Suppressor macrophage (primary cell): Measurements from ENCODE around the gene TUG1.

ENCODE experiments used
- DNase-seq, 4 experiments: peaks; one replicate each; pipeline ENCODE4 v3.0.0-alpha.2; 2020 to 2022

TUG1 gene

DNA sequence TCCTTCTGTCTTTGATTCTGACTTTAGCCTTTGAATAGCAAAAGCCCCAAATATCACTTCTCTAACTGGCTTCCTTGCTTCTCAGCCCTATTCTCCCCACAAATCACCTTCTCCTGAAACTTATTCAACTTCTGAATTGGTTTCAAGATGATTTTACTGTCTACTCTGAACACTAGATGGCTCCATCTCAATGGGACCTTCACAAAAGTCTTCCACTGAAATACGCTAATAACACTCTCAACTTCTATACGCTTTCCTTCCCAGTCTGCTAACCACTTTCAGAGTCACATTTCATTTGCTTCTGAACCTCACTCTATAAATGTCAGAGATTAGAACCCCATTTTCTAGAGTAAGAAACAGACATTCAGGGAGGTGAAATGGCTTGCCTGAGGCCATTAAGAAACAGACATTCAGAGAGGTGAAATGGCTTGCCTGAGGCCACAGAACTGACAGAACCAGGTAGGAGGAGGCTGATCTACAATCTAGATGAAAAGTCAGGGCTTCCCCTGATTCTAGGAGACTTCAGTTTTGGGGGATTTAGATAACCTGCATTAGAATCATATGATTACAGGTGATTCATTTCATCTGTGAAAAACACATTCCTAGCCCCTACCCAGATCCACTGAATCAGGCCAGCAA lies 21.1 kb upstream of the TUG1 start:
- DNase-seq = peak; percentile 9 to 63 (median 34)

DNA sequence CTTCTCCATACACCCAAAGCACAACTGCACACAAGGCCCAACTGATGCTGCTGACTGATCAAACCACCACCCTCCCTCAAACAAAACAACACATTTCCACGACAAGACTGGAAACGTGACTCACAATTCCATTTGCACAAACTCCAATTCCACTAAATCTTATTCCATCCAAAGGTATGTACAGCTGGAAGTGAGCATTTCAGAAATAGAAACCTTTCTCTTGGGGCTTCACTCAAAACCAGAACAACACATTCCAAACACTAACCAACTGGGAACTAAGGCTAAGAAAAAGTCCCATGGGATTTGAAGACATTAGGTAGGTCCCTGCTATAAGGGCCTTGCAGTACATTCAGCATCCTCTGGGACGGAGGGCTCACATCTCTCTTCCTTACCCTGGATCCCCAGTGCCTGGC lies 20.1 kb upstream of the TUG1 start:
- no peak for DNase-seq

DNA sequence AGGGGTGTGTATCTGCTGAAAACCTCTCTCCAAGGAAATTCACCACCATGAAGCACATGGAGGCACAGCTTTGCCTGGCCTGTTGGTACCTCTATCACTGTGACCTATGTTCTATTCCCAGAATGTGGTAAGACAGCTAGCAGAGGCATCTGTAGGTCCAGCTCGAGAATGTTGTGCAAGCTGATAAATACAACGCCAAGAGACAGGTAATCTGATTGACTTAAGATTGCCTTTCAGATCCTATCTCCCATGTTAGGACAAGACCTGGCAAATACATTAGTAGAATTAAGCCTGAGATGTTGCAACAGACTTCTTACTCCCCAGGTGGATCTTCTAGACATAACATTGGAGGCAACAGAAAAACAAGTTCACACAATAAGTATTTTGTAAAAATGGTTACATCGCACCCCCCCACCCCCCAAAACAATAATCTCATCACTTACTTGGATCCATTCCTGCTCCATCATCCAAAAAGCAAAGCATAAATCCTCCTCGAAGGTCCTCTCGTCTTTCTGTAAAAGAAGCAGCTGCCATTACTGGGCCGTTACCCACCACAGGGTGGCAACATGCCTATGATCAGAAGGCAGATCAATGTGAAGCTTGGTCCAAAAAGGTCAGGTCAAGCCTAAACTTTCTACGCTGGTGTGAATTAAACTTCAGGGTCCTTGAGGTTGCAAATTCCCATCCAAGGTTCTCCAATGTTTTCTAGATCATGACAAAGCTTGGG lies 19.0 kb upstream of the TUG1 start:
- DNase-seq = no peak

DNA sequence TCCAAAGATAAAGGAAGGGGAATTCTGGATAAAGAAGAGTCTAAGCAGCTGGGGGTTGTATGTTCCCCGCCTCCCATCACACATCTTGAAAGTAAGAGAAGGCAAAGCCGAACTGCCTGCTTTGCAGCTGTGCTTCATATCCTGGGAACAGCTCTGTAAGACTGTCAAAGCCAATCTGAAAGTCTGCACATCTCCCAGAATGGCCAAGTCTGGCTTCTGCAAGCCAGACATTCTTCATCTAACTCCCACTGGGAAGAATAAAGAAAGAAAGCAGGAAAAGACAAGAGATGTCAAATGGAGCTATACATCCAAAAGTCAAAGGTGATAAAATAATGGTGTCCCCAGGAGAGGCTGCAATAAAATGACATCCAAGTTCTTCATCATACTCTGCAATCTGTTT lies 15.9 kb upstream of the TUG1 start:
- DNase-seq = no peak

DNA sequence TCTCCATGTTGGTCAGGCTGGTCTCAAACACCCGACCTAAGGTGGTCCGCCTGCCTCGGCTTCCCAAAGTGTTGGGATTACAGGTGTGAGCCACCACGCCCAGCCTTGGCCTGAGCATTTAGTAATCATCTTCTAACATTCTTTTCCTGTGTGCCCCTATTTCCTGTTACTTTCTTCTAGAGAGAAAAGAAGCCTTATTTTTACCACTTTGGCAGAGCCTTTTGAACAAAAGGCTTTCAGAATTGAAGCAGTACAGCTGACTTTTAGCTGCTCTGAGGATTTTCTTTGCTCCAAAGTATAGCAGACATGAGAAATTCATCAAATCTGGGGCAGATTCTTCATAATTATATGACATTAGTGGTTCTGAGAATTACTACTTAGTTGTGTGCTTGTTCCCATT lies 13.9 kb upstream of the TUG1 start:
- no peak for DNase-seq

DNA sequence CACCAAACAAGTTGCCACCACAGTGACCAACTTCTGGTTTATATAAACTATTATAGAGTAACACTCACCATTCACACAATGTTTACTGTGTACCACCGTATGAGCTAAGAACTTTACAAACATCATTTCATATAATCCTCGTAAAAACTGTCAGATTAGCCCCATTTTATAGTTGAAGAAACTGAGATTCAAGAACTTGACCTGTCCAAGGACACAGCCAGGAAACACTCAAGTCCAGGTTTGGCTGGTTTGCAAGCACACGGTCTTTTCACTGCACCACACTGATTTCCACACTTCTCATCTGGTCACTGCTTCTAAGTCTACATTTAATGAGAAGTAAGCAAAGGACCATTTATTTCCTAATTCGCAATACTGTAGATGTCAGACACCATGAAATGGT lies 4.2 kb upstream of the TUG1 start:
- DNase-seq = no peak

DNA sequence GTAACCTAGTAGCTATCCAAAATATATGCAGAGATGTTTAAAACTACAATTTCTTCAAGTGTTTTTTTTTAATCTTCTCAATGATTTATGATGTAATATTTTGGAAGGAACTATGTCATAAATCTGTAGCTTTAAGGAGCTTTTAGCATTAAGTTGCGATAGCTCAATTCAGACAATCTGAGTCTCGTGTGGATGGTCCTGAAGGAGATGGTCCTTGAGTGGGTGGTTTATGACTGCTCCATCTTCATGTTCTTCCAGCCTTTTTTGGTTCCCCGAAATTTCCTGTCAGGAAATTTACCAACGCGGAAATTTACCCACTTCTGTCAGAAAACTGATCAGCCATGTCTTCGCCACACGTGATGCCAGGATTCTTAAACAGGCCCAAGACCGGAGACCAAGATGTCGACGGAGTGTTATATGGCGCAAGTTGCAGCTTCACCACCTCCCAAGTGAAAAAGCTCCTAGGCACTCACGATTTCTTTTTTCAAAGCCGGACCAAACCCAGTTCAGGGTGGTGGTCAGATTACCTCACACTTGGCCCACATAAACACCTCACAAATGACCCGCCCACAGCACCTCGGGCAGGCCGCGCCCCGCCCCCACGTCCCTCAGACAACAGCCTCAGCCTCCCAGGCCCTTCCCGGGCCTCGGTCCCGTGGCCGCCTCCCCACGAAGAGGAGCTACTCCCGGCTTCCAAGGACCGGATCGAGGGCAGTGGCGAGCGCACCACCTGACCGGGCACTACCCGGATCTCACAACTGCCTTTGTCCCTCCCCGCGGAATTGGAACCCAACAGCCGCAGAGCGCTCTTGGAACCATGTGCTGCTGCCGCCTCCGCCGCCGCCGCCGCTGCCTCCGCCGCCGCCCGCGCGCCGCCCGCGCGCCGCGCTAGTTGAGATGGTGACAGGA lies 796 bp upstream of the TUG1 start, which contains the start of gene MORC2:
TSS of gene MORC2 (minus strand) at position 760 of the 909 bp plus-strand sequence. CDS start 885 bp downstream, outside the sequence.
- DNase-seq = peak in 1 of 4 experiments; percentile 39

DNA sequence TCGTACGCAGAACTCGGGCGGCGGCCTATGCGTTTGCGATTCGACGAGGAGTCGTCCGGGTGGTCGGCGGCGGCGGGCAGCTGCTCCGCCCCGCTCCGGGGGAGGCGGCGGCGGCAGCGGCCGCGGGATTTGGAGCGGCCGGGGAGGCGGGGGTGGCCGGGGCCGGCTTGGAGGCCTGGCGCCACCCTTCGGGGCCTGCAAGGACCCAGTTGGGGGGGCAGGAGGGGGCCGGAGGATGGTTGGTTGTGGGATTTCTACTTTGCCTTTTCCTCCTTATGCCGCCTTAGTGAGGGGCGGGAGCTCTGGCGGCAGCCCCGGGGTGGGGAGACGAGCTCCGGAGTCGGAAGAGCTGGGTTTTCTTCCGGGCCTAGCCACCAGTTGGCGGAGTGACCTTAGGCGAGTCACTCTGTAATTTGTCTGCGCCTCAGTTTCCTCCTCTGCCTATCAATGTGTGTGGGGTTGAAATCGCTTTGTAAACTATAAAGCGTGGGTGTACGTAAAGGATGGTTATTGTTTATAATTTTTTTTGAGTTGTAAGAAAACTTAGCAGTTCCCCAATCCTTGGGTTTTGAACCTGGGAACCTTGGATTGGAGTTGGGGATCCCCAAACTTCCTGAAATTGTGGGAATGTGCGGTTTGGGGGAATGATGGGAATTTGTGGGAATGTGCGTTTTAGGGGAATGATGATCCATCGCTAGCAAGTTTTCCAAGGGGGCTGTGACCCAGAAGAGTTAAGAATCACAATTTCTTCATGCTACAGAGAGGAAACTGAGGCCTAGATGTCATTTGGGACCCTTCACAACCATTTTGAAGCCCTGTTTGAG lies 679 bp downstream of the TUG1 start:
- DNase-seq = no peak

DNA sequence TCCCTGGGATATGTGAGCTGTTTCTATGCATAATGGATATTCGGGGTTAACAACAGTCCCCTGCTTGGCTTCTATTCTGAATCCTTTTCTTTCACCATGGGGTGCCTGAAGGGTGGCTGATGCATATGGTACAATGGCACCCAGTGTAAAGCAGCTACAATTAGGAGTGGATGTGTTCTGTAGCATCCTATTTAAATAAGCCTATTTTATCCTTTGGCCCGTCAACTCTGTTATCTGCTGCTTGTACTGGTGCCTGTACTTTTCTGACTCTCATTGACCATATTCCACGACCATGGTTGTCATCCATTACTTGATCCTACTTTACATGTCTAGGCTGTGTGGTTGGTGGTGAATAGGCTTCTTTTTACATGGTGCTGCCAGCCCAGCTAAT lies 1.3 kb downstream of the TUG1 start:
- DNase-seq = no peak

DNA sequence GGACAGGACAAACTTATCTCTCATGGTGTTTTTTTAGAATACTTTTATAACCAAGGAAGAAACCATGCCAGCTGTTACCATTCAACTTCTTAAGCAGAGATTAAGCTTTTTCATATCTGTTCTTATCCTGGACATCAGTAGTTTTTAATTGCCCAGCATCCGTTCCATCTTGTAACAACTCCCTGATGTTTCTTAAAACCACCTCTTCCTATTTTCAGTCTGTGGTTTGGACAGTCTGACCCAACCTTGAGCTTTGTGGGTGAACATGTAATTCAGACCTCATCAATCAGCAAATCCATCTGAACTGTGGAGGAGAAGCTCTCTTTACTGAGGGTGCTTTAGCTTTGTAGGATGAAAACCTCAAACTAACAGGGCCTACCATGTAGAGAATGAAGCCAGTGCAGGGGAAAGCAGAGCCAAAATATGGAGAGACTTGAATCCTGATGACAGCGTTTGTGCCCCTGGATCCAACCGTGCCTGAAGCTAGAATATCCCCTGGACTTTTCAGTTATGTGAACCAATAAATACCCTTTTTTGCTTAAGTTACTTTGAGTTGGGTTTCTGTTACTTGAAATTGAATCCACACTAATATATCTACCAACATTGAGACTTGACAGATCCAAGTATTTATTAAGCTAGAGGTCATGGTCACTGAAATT lies 9.4 kb downstream of the TUG1 start:
- DNase-seq = no peak

DNA sequence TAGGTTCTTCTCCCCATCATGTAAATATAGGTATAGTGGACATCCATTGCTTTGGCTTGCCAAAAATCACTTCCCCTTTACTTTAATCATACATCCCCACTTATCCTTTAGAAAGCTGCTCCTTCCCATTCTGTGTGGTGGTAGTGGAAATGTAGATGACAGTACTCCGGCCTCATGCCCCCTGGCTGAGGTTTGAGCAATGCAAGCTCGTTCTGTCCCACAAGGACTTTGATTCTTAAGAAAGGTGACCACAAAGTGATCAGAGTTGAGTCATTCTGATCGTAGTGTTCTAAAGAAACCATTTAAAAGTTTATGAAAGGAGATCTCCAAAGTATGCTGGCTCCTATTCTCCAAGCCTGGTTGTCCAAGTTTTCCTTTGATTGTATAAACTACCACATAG lies 10.9 kb downstream of the TUG1 start:
- no peak for DNase-seq

DNA sequence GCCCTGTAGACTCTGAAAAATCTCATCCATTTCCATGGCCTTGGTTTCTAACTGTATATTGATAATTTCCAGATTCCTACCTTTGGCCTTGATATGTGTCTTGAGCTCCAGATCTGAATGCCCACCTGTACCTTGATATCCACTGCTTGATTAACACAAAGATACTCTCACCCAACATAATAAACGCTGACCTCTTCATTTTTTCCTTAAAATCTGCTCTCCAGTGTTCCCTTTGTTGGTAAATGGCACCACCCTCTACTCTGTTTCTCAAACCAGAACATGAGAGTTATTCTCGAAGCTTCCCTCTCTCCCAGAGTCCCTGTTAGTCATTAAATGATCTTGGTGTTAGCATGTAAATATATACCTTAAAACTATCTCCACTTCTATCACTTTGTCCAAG lies 13.4 kb downstream of the TUG1 start:
- no peak for DNase-seq

DNA sequence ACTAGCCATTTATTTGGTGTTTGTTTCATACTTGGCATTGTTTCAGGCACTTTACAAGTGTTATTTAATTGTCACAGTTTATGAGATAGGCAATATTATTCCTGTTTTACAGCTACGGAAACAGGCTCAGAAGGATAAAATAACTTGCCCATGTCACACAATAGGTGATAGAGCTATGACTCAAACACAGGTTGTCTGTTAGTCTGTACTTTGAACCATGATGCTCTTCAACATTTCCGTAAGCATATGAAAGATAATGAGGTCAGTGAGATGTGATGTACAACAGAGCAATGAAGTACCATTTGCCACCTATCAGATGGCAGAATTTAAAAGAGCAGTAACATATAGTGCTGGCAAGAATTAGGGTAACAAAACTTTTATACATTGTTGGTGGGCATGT lies 15.3 kb downstream of the TUG1 start:
- no peak for DNase-seq

DNA sequence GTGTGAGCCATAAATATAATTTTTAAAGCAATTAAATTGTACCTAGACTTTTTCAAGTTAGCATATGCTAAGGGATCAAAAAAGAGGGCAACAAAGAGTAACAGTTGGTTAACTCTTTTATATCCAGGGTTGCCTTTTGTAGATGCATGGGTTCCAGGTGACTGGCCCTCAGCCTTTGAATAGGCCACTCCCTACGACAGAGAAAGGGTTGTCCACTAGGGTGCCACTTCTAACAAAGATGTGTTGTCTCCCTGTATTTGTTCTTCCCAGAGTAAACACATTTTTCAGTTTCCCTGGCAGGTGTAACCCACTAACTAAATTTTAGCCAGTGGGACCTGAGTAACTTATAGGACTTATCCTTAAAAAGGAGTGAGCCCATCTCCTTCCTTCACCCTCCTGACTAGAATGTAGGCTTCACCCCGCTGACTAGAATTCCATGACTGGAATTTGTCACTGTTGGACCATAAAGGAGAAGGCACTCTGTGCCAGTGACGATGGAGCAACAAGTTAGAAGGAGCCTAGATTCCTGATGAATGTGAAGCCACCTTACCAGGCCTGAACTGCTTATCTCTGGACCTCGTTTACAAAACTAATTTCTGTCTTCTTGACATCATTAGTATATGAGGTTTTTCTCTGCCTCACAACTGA lies 16.6 kb downstream of the TUG1 start:
- DNase-seq = no peak

DNA sequence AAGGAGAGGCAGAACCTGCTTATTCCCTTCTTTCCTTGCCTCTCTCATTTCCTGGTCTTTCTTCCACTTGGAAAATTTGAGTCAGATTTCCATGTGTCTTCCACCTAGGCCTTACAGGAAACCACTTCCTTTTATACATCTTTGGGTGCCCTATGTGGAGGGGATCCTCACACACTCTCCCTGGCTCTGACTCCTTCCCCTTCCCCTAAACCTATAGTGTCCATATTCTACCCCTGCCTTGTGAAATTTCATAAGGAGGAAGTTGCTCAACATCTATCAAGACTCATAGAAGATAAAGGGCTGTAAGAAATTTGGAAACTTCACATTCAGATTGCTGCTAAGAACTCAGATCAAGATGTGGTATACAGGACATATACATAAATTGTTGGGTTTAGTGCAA lies 20.4 kb downstream of the TUG1 start:
- peak; percentile 44 to 79 (median 67) for DNase-seq

DNA sequence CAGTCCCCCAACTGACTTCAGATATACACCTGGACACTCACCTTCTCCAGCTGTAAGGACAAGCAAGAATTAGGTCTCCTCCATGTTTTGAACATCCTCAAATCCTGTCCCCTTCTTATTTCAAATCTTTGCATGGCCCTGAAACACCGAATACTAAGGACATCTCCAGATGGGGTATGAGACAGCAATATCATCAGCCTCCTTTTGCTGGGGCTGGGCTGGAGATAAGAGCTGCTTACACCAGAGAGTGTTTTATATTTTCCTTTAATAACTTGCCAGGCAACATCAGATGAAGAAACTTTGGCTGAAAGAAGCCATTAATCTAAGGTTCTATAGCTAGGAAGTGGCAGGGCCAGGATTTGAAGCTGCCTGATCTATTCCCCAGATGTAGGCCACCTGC lies 21.6 kb downstream of the TUG1 start:
- DNase-seq = no peak

DNA sequence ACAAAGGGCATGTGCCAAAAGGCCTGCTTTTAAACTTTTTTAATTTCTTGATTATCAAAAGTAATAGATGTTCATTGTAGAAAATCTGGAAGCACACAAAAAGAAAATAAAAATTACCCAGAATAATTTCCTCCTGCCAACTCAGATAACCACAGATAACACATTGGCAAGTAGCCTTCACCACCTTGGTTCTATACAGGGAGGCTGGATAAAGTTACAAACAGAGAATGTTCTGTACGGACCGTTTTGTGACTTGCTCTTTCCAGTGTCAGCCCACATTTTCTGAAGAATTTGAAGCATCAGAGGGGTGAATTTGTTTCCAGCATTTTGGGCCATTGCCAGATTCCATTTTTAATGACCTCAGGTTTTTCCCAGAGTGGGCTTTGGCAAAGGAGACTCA lies 23.5 kb downstream of the TUG1 start:
- no peak for DNase-seq

DNA sequence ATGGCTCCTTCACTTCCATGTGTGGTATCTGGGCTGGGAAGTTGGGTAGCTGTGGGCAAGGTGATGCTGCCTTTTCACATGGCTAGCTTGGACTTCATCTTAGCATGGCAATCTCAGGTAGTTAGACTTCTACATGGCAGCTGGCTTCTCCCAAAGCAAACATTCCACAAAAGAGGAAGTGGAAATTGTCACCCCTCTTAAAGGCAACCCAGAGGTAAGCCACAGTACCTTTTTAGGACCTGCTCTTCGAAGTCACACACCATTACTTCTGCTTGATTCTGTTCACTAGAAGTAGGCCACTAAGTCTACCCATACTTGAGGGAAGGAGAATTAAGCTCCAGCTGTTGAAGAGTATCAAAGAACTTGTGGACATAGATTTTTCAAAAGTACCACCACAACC lies 25.9 kb downstream of the TUG1 start:
- no peak for DNase-seq

DNA sequence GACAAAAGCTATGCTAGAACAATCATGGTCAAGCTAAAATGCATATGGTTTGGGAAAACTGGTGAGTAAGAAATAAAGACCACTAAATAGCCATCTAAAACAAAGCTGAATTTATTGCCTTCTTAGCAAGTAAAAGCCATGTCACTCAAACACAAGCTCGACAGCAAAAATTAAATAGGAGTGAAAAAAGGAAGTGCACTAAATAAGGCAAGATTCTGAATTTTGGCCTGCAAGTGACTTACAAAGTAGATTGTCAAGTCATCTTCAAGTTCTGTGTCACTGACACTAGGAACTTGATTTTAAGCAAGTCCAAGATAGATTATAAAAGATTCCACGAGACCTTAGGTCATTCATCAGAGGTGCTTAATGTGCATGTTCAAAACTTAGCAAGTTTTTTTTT lies 27.4 kb downstream of the TUG1 start:
- DNase-seq = peak; percentile 24 to 71 (median 54)

DNA sequence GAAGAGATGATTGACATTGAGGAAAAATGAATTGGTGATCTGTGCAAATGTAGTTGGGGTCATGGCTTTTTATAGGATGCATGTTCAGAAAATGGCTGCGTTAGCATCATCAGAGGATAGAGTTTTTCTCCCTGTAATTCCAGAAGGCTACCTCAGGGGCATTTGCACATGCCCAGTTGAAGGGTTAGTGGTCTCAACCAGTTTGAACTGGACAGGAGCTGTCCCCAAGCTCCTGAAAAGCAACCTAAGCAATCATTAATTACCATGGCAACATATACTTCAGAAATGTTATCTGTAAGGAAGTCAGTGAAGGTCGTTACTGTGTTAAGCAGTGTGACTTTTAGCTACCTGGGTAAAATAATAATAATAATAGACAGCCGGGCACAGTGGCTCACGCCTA lies 29.3 kb downstream of the TUG1 start:
- DNase-seq = no peak

DNA sequence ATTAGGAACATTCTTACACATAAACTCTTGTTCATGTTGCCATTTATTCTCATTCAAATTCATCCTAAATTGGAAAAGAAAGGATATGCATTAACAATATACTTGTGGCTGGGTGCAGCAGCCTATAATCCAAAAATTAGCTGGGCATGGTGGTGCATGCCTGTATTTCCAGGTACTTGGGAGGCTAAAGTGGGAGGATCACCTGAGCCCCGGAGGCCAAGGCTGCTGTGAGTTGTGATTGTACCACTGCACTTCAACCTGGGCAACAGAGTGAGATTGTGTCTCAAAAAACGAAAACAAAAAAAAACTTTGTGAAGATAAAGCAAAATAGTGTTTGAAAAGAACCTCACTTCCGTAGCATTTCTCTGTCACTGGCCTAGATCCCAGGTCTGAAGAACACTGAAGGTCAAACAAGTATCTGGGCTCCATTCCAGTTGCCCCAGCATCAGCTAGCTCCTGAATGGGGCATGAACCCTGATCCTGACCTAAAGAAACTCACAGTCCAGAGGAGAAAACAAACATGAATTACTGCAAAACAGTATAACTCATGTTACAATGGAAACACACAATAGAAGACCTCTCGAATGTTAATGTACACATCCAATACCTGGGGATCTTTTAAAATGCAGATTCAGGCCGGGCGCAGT lies 32.2 kb downstream of the TUG1 start:
- no peak for DNase-seq
